GM18508 (cell line): ENCODE data around the gene MED10.
"Not testable (repeated sequence)": the region's sequence is repeated elsewhere in the genome, so short reads cannot be mapped to it uniquely, and the experiment has no call there.

Experiments used
- ATAC-seq: cut with Tn5 transposase; IDR thresholded peaks from one replicate; pipeline ENCODE4 v1.9.1; 2021; ENCODE audit warnings: moderate number of reproducible peaks; ENCODE audit not compliant: insufficient read depth, unreplicated experiment

Gene MED10

DNA sequence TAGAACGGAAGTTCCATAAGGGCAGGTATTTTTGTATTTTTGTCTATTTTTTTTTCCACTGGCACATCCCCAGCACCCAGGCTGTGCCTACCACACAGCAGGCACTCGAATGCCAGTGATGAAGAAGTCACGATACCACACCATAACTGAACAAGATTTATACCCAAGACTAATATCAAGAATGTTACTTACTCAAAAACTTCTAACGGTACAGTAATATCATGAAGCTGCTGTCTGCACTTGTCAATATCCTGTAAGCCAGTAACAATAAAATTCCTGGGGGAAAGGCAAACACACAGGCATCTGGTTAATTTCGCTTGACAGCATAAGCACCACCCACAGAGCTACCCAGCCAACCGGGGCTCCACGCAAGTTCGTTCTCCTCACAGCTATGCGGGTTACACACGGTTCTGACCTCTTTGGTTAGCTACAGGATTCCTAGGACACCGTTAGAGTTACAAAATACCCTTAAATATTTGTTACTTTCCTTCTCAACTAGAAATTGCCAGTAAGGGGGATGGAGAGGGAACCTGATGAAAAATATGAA, 1.3 kb downstream of the MED10 start:
- no peak for ATAC-seq

GRCh38 chr5:6373081-6373846, 5.1 kb downstream of the MED10 start:
- no peak for ATAC-seq

DNA sequence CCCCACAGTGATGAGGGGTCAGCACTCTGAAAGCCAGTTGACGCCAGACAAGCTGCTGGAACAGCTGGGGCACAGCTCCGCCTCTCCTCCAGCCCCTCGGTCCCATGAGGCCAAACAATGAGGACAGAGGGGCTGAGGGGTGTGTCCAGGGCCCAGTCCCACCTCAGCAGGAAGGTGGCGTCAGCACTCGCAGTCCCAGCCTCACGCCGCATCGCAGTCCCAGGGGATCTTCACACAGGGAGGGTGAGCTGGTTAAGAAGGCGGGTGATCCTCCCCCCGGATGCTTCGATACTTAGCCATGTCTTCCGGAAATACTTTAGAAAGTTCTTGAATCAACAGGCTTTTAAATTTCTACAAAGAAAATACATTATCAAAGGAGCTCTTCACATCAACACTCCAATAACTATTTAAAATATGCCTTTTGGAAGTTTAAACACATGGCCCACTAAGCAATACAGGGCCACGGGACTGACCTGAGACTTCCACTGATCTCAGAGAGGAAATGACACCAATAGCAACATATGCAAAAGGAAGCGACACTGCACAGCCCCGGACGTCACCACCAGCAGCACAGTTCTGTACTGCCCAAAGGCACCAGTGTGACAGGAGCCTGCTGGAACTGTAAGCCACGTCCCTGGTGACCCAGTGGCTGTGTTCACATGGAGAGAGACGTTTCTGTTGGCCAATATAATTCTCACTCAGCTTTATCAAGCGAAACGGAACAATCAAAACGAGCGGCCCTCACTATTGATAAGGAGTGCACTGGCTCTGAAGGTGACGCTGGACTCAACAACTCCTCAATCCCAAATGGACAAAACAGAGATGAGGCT, 5.9 kb downstream of the MED10 start:
- ATAC-seq = no peak

DNA sequence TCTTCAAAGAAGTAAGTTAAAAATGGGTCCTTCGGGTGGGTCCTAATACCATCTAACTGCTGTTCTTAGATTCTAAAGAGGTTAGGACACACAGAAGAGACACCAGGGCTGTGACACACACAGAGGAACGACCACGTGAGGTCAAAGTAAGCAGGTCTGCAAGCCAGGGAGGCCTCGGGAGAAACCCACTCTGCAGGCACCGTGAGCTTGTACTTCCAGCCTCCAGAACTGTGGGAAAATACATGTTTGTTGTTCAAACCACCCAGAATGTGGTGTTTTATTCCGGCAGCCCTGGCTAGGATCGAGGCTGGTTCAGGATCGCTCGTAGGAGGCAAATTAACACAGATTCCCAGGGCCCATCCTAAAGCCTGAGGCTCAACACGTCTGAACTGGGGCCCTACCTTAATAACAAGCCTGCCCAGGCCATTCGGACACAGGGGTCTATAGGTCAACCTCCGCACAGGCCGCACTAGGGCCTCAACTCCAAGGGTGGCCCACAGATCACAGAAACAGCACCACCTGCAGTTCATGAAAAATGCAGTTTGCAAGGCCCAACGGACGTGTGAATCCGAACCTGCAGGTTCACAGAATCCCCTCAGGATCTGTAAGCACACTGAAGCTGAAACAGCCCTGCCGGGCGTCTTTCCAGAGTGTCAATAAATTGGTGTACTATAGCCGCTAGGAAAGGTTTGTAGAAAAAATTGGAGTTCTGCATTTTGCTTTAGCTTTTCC, 7.1 kb downstream of the MED10 start:
- no peak for ATAC-seq

- ATAC-seq = no peak
Measured at GRCh38 chr5:6370580-6370979, 7.8 kb downstream of the MED10 start.

- ATAC-seq = no peak
Measured at GRCh38 chr5:6365977-6366590, 12.3 kb downstream of the MED10 start.

DNA sequence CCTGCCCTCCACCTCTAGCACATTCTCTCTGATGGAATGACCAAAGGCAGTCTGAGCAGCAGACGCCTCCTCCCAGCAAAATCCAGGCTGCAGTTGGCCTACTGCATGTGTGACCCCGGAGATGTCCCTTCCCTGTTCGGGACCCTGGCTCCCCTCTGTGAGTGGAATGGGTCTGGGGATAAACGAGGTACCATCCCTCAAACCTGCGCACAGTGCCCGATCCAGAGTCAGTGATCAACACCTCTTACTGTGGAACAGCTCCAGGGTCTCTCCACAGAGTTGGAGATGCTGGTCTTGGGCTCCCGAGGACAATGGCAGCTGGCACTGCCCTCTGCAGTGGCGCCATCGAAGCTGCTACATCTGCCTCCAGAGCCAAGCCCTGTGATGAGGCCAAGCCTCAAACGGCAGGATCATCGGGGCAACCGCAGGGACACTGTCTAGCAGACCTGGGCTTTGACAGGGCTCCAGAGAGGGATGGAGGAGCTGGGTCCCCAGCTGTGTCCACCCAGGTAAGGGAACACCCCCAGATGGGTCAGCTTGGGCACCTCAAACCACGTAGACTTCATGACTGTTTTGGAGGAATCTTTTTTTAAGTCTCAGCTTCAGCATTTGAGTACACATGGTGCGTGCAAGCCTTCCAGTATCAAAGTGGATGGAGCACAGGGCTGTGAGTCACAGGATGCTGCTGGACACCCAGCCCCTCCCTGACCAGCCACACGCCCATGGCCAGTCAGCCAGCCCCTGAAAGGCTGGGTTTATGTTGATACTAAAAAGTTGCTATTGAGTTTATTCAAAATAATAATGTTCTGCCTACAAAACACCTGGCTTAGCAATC, 13.0 kb downstream of the MED10 start:
- no peak for ATAC-seq

DNA sequence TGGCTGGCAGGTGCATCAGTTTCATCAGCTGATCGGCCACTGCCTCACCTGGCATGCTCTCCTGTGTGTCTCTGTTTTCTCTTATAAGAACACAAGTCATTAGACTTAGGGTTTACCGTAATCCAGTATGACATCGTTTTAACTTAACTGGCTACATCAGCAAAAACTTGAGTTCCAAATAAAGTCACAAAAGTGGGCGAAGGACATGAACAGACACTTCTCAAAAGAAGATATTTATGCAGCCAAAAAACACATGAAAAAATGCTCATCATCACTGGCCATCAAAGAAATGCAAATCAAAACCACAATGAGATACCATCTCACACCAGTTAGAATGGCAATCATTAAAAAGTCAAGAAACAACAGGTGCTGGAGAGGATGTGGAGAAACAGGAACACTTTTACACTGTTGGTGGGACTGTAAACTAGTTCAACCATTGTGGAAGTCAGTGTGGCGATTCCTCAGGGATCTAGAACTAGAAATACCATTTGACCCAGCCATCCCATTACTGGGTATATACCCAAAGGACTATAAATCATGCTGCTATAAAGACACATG, 14.8 kb downstream of the MED10 start:
- ATAC-seq = not testable (repeated sequence)

GRCh38 chr5:6362846-6363245, 15.5 kb downstream of the MED10 start:
- ATAC-seq = no peak

DNA sequence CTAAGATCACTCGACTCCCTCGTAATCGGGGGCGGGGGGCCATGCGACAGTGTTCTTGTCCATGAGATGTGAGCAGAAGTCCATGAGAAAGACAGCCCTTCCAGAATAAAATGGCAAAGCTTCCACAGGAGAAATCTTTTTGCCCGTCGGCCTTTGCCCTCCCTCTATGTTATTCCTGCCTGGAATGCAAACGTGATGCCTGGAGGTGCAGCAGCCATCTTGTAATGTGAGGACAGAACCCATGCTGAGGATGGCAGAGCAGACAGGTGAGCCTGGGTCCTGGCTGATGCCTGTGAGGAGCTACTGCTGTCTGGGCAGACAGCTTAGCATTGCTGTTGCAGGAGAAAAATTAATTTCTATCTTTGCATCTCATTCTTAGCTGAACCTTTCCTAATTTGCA, 17.2 kb downstream of the MED10 start:
- no peak for ATAC-seq

DNA sequence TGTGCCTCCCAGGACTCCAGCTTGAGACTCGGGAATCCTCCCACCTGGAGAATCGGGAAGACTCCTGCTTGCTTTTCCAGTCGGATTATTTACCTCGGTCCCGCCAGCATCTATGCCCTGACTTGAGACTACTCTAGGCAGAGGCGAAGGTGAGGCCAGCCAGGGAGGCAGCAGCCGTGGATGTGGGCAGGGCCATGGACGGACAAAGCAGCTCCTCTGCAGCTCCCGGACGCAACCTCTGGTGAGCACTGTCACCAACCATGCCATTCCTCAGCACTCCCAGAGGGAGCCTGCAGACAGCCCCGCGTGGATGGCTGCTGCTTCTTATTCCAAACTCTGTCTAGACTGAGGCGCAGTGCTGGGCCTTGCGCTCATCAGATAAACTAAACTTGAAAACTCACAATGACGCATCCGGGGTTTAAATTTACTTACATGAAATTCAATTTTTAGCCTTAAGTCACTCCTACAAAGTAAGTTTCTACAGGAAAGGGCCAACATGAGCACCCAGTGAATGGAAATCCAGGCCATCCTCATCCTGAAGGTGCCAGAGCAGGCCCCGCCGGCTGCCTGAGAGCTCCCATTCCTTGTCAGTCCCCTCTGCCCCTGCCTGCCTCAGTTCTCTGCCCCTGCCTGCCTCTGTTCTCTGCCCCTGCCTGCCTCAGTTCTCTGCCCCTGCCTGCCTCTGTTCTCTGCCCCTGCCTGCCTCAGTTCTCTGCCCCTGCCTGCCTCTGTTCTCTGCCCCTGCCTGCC, 17.8 kb downstream of the MED10 start:
- no peak for ATAC-seq

DNA sequence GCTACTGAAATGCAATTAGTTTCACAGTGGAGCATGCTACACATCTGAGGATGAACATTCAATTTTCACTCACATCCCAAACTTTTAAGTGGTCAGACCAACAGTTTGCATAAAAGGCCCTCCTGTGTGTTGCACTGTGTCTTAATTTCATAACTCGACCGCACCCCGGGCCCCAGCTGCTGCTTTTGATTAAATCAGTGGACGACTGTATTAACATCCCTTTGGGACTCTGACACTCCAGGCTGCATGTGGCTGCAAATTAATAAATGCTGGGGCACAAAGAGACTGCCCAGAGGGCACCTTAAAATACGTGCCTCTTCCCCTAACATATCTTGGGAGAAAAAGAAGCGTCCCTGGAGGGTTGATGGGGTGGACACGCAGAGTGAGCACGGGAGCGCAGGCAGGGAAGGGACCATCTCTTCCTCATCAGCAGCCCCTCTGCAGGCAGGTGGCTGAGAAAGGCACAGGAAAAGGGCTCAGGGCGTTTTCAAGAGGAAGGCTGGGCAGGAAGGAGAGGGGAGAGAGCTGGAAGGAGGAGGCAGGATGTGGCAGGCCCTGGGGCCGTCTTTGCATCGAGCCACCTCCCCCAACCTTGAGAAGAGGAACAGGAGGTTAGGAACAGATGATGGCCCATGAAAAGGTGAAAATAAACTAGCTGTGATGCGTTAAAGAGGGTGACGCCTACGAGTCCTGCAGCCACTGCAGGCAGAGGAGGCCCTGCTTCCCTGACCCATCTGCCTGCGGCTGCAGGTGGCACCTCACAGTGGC, 18.6 kb downstream of the MED10 start:
- peak; percentile 72 for ATAC-seq

DNA sequence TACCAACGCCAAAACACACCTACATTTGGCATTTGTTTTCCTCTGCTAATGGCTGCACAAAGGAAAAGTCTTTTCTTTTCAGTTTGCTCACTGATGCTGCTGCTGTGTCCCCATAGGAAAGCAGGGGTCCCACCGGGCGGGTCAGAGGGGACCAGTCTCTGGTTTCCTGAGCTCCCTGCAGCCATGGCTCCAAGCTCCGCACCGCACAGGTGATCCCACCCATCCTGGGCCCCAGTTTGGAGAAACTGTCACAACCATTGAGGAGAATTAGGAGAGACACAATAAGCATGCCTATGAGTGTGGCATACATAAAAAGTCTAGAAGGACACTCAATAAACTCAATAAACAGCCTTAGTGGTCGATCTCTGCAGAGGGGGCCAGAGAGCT, 19.9 kb downstream of the MED10 start:
- ATAC-seq = no peak

GRCh38 chr5:6357817-6358433, 20.4 kb downstream of the MED10 start:
- not testable (repeated sequence) for ATAC-seq

GRCh38 chr5:6356578-6357164, 21.7 kb downstream of the MED10 start:
- no peak for ATAC-seq

DNA sequence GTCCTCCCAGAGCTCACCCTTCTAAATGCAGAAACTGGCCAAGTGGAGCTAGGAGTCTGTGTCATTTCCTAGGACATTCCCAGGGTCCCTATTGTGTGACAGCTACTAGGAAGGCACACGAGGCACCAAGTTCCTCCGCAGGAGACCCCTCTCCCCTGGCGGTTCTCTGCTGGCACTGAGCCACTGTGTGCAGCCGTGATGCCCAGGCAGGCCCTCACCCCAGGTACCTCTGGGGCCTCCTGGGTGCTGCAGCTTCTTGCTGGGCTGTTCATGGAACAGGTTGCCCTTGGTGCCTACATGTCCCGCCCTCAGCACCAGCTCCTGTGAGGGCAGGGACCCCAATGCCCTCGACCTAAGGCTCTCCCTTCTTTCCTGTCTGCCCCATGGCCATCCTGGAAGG, 23.1 kb downstream of the MED10 start:
- no peak for ATAC-seq

DNA sequence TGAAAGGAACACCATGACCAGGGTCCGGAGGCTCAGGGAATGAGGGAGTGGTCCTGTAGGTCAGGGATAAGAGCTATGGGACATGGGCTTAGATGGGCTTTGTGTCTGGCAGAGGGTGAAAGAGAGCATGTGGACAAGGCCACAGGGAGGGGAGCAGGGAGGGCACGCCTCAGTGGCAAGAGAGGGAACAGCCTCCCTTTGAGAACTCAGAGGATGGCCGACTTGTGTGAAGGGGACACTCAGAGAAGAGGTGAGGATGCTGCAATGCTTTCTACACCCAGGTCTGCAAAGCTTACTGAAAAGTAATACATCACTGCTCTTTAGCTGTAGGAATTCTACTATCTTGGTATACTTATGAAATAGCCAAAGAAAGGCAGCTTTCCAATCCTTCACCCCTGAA, 23.5 kb downstream of the MED10 start:
- ATAC-seq = no peak
